HG03139 (cell line): ENCODE results near the gene TADA1.
A peak's percentile ranks its signal among the peaks of the same experiment; 100 is the strongest.
"Not testable (repeated sequence)": the region's sequence is repeated elsewhere in the genome, so short reads cannot be mapped to it uniquely, and the experiment has no call there.

Experiments used
- ATAC-seq: cut with Tn5 transposase; IDR thresholded peaks from one replicate; pipeline ENCODE4 v1.9.1; 2021; ENCODE audit not compliant: unreplicated experiment

TADA1 gene

GRCh38 chr1:166895766-166896165 lies 19.7 kb upstream of the TADA1 start:
- ATAC-seq: no peak

- ATAC-seq: no peak
Measured at GRCh38 chr1:166889776-166890175, 13.7 kb upstream of the TADA1 start.

DNA sequence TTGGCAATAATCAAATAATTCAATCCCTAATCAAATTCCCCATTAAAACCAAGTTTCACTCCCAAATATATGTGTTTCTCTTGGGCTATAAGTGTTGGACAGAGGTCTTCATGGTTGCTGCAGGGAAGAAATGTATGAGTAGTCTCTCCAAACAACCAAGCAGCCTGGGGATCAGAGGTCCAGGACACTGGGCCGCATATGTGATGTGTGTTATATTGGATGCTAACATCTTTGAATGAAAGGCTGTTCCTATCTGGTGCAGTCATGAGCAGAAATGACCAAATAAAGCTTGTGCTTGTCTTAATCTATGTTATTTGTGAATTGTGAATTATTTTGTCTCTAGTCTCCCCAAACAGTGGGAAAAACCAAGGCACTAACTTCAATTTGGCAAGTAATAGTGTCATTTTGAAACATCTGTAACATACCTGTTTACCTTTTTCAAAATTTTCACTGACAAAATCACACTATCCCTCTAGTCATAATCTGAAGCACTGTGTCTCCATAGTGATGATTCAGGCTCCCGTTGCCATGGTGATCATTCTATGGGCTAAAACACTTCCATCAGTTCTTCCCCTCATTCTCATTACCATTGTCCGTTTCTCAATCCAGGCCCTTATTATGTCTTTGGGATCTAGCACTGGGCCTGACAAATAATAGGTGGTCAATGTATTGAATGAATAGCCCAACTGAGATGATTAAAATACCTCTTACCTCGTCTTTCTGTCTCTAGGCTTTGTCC lies 12.5 kb upstream of the TADA1 start:
- no peak for ATAC-seq

- no peak for ATAC-seq
Measured at GRCh38 chr1:166884971-166885370, 8.9 kb upstream of the TADA1 start.

DNA sequence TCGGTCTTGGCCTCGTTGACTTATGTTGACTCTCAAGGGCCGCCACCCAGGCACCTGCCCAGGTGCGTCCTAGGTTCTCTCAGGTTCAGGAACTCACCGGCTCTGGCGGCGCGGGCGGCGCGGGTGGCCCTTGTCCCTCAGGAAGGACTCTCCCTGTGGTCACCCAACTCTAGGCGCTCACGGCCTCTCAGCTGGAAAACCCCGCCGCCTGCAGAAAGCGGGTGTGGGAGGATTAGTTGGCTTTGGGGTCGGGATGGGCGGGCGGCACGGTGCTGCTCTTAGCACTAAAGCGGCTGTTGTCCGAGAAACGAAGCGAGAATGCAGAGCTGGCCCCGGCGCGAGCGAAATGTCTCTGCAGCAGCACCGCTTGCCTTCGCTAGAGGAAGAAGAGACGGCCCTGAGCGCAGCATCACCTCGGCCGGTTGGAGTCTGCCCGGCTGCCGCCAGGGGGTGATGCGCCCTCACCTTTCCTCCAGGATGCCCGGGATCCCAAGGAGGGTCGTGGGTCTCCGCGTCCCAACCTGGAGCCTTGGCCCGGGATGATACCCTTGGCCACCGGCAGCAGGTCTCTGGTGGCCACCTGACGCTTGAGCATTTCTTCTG lies 8.1 kb upstream of the TADA1 start:
- ATAC-seq: peak; percentile 66

GRCh38 chr1:166882893-166883292 lies 6.8 kb upstream of the TADA1 start:
- no peak for ATAC-seq

DNA sequence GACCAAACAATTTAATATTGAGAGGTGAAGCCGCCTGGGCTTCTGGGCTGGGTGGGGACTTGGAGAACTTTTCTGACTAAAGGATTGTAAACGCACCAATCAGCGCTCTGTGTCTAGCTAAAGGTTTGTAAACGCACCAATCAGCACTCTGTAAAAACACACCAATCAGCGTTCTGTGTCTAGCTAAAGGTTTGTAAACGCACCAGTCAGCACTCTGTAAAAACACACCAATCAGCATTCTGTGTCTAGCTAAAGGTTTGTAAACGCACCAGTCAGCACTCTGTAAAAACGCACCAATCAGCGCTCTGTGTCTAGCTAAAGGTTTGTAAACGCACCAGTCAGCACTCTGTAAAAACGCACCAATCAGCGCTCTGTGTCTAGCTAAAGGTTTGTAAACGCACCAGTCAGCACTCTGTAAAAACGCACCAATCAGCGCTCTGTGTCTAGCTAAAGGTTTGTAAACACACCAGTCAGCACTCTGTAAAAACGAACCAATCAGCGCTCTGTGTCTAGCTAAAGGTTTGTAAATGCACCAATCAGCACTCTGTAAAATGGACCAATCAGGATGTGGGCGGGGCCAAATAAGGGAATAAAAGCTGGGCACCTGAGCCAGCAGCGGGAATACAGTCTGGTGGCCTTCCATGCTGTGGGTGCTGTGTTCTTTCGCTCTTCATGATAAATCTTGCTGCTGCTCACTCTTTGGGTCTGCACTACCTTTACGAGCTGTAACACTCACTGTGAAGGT lies 2.3 kb upstream of the TADA1 start:
- not testable (repeated sequence) for ATAC-seq

DNA sequence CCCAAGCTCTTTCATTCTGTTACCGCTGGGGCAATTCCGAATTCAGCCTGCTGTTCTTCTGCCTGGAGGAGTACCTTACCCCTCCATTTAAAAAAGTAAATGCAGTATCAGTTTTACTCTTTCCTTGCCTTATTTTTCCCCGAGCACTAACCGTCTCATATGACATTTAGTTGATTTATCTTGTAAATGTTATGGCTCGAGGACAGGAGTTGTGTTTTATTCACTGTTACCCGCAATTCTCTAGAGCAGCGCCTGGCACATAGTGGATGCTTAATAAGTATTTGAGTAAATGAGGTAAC lies 425 bp upstream of the TADA1 start:
- ATAC-seq: peak; percentile 2

GRCh38 chr1:166875302-166875733 lies 746 bp downstream of the TADA1 start:
- no peak for ATAC-seq

GRCh38 chr1:166874464-166874863 lies 1.6 kb downstream of the TADA1 start:
- no peak for ATAC-seq

DNA sequence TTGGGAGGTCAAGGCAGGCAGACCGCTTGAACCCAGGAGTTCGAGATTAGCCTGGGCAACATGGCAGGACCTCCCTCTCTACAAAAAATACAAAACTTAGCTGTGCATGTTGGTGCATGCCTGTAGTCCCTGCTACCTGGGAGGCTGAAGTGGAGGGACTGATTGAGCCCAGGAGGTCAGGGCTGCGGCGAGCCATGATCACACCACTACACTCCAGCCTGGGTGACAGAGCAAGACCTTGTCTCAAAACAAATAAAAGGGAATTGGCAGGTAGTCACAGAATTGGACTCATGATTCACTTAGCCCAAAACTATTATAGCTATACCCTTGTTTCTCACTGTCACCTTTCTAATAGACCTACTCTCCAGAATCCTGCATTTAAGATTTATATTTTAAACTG lies 5.5 kb downstream of the TADA1 start:
- no peak for ATAC-seq

DNA sequence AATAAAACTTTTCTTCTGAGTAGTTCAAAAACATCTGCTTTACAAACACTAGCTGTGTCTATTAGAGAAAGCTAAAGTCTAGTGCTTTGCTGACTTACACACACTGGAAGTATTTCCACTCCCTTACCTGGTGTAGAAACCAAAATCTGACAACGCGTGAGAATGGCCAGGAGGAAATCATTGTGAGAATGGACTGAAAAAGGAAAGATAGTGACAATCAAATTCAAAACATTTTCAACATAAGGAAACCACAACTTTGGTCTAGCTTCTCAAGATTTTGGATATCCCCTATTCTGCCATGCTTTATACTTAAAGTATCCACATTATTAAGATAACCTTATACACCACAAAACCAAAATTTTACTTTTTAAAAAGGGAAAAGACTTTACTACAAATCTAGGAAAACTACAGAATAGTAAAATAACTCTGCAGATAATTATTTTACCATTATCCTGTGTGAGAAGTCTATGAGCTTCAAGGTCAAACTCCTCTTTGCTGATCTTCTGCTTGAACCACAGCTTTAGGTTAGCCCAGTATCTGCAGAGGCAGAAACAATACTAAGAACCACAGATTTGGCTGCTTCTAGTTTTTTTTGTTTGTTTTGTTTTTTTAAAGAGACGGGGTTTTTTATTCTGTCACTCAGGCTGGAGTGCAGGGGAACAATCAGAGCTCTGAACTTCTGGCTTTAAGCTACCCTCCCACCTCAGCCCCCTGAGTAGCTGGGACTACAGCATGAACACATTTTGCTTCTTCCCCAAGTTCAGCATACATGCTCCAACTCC lies 6.6 kb downstream of the TADA1 start:
- ATAC-seq: no peak

DNA sequence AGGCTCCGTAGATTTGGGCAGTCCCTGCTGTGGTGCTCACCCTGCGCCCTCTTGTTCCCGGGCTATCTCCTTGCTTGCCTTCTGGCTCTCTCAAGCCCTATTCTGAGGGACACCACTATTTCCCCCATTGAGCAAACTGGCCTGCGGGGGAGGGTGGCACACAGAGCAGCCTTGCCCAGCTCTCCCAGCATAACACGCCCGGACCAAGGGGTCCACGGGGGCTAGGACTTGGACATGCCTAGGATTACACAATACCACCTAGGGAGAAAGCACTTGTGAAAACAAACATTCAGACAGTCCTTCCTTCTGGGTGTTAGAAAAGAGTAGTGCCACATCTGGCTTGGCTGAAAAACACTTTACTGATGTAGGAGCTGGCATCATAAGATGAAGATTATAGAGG lies 7.4 kb downstream of the TADA1 start:
- ATAC-seq: no peak

DNA sequence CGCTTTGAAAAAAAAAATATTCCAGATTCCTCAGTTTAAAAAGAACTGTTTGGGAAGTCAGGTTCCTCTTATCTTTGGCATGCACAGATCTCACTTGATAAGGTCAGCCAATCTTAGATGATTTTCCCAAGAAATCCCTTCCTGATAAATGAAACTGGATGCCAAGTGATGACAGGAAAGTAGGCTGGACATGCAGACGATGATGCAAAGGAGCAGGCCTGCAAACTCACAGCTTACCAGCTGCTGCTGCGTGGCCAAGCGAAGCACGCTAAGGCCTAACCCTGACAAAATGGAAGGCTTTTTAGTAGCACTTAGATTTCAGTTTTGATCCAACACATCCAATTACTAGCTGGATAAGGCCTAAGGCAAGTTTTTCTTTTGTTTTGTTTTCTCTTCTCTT lies 10.1 kb downstream of the TADA1 start:
- no peak for ATAC-seq

DNA sequence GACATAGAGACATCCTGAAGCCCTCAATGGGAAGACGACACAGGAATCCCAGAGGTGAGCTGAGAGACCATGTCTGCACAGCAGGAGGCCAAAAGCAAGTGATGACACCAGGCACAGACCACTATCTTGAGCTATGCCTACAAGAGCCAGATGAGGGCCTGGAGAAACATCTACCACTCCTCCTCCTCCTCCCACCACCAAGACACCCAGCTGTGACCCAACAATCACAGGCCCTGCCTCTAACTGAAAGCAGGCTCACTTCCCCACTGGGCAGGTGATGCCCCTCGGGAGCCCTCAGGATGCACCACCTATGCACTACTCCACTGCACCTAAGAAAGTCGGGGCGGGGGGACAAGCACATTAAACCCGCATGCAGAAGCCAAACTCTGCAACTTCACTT lies 16.5 kb downstream of the TADA1 start:
- ATAC-seq: no peak

DNA sequence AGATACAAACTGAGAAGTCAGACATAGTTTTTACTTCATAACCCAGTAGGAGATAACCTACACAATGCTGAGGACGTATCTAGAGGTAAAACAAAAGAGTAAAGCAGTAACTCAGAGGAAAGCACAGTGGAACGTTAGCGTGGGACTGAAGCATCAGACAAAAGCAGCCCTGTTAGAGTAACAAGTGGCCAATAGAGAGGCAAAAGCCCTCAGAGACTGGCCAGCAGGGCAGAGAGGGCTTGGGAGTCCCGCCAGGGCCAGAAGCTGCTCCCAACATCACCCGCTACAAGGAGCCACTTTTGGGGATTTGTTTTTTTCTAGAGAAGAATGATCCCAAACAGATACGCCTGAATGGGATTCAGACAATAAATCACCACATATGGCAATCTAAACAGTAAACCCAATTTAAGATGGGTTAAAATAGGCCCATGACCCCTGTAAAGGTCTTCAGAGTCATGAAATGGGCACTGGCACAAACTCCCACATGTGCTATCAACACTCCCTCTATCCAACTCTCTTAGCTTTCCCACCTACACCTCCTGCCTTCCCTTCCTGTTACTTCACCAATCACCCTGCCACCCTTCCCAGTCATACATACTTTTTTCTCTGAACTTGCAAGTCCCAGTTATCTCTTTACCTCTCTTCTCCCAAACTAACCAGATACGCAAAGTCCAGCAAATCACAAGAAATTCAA lies 17.2 kb downstream of the TADA1 start:
- ATAC-seq: no peak

DNA sequence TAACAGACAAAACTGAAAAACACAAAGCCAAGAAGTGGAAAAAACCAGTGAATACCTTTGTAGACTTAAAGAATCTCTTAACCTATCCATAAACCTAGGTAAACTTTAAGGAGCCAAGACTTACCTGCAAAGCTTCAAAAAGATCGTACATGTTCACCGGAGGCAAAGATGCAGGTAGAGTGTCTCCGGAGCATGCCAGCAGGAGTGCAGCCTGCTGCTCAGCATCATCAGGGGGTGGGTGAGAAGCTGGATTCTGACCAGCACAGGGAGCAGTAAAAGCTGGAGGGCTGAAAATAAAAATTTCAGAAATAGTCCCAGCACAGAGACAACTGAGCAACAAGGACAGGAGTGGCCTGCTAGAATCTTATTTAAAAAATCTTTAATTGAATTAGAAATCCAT lies 18.1 kb downstream of the TADA1 start:
- no peak for ATAC-seq

DNA sequence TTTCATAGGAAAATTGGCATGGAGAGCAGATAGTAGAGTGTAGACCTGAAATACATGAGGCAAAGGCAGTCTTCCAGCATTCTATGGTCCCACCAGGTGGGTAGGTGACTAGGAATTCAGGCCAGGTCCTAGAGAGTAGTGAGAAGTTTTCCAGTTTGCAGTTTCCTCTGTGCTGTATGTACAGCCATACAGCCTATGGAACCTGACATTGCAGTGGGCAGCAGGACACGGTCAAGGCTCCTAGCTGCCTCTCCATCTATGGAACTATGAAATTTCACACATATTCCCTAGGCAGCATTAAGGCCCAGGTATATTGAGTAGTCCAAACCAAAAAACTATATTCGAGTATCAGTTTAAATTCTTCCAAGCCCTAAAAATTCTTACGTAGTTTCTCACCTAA lies 20.5 kb downstream of the TADA1 start:
- no peak for ATAC-seq

DNA sequence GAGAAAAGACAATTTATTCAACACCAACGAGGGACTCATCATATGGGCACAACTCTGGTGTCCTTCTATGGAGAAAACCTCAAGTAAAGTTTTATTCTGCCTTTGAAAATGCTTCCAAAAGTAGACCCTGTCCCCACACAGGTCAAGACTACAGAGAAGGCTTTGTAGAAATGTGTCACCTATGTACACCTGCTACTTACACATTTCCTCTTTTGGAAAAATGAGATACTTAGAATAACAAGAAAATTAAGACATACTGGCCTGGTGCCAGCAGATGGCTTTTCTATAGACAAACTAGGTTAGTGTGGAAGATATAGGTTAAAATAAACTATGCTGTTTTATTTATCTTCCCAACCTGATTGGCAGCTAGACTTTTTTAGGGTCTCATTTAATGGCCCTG lies 23.1 kb downstream of the TADA1 start:
- ATAC-seq: no peak

DNA sequence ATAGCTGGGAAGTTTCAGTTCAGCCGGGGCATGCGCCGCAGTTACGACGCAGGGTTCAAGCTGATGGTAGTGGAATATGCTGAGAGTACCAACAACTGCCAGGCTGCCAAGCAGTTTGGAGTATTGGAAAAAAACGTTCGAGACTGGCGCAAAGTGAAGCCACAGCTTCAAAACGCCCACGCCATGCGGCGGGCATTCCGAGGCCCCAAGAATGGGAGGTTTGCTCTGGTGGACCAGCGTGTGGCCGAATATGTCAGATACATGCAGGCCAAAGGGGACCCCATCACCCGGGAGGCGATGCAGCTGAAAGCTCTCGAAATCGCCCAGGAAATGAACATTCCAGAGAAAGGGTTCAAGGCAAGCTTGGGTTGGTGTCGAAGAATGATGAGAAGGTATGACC lies 26.9 kb downstream of the TADA1 start:
- ATAC-seq: no peak

- ATAC-seq: no peak
Measured at GRCh38 chr1:166848193-166848592, 27.9 kb downstream of the TADA1 start.
